AG09319 (cell line): Measurements from ENCODE around the gene CCDC87.

Experiments used
- DNase-seq: peaks from one replicate; pipeline ENCODE4 v3.0.0-alpha.2; 2010; ENCODE audit warnings: low read depth; ENCODE audit errors: extremely low read depth
- TF ChIP-seq, protein P1 (sequence below): IDR thresholded peaks from 2 replicates; pipeline ENCODE4 v1.5.1; 2011; ENCODE audit warnings: low read depth, mild to moderate bottlenecking, inconsistent platforms, low read length, moderate library complexity

The CCDC87 gene

GRCh38 chr11:66570079-66570849 lies 22.6 kb downstream of the CCDC87 start:
- DNase-seq: no peak
- TF ChIP-seq, protein P1, sequence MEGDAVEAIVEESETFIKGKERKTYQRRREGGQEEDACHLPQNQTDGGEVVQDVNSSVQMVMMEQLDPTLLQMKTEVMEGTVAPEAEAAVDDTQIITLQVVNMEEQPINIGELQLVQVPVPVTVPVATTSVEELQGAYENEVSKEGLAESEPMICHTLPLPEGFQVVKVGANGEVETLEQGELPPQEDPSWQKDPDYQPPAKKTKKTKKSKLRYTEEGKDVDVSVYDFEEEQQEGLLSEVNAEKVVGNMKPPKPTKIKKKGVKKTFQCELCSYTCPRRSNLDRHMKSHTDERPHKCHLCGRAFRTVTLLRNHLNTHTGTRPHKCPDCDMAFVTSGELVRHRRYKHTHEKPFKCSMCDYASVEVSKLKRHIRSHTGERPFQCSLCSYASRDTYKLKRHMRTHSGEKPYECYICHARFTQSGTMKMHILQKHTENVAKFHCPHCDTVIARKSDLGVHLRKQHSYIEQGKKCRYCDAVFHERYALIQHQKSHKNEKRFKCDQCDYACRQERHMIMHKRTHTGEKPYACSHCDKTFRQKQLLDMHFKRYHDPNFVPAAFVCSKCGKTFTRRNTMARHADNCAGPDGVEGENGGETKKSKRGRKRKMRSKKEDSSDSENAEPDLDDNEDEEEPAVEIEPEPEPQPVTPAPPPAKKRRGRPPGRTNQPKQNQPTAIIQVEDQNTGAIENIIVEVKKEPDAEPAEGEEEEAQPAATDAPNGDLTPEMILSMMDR: no peak

- no peak for DNase-seq
- TF ChIP-seq, protein P1: no peak
These were observed 23.8 kb downstream of the CCDC87 start for GRCh38 chr11:66569076-66569475.

GRCh38 chr11:66568124-66568916 lies 24.5 kb downstream of the CCDC87 start, which contains the start of gene CTSF:
CTSF (minus strand) TSS chr11:66568606; CDS start chr11:66568486, 120 bp downstream.
- DNase-seq: no peak
- TF ChIP-seq, protein P1: no peak

DNA sequence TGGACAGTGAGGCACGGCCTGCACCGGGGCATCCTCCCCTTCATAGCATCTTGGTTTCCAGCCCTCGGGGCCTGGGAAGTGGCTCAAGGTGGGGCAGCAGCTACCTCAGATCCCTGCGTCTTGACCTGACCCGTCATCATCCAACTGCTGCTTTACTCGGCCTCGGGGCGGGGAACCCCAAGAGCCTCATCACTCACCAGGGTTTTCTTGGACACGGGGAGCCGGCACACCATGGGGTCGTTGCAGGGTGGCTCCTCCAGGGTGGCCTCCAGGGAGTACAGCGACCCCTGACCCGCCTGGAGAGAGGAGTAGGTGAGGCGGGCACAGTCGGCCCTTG lies 25.1 kb downstream of the CCDC87 start:
- TF ChIP-seq, protein P1: no peak
- no peak for DNase-seq

DNA sequence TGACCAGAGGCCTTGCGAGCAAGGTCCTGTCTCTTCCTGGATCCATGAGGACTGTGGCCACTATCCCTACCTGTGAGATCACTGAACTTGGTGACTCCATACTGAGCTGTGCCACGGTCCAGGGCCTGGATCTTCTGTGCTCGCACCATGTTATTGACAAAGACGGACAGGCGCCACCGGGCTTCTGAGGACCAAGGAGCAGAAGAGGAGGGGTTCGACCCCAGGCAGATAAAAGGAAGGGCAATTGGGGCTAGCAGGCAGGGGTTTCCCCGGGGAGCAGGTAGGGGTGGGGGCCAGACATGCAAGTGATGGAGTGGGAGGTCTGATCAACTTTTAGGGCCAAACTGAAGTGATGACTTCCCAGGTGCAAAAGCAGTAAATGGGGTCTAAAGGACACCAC lies 26.6 kb downstream of the CCDC87 start:
- TF ChIP-seq, protein P1: no peak
- no peak for DNase-seq

- DNase-seq: no peak
- TF ChIP-seq, protein P1: no peak
These were observed 27.9 kb downstream of the CCDC87 start for GRCh38 chr11:66564984-66565383.

DNA sequence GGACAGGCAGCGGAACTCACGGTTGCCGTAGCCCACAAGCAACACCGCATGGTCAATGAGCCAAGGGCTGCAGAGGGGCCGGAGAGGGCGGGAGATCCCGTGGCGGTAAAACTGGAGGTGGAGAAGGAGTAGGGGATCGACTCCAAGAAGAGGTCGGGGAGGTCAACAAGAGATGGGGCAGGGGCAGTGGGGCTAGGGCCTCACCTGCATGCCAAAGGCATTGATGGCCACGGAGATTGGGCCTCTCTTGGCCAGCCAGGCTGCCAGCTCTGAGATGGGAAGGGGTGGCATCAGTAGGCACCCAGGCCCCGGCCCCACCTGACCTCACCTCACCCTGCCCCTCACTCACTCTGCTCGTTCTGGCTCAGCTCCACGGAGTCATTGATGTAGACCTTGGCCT lies 28.3 kb downstream of the CCDC87 start:
- no peak for DNase-seq
- TF ChIP-seq, protein P1: no peak
